HuH-7.5 (cell line): ENCODE results near the gene TIPARP.
"Not testable (repeated sequence)": the region's sequence is repeated elsewhere in the genome, so short reads cannot be mapped to it uniquely, and the experiment has no call there.

ENCODE experiments used
- DNase-seq: peaks from one replicate; pipeline ENCODE4 v3.0.0; 2011; ENCODE audit warnings: low spot score

Gene TIPARP

GRCh38 chr3:156677536-156677935, 3.1 kb downstream of the TIPARP start:
- DNase-seq: no peak

GRCh38 chr3:156678197-156678596, 3.8 kb downstream of the TIPARP start:
- no peak for DNase-seq

- DNase-seq: no peak
Observed at GRCh38 chr3:156680243-156680914, 6.0 kb downstream of the TIPARP start.

- DNase-seq: no peak
Observed at GRCh38 chr3:156681002-156681401, 6.6 kb downstream of the TIPARP start.

GRCh38 chr3:156682501-156682900, 8.1 kb downstream of the TIPARP start:
- DNase-seq: no peak

- DNase-seq: no peak
Observed at GRCh38 chr3:156682963-156683362, 8.6 kb downstream of the TIPARP start.

- no peak for DNase-seq
Observed at GRCh38 chr3:156685198-156685597, 10.8 kb downstream of the TIPARP start.

- no peak for DNase-seq
Observed at GRCh38 chr3:156685752-156686151, 11.4 kb downstream of the TIPARP start.

GRCh38 chr3:156687023-156687422, 12.6 kb downstream of the TIPARP start:
- DNase-seq: no peak

- no peak for DNase-seq
Observed at GRCh38 chr3:156688632-156689452, 14.5 kb downstream of the TIPARP start.

- DNase-seq: no peak
Observed at GRCh38 chr3:156689608-156690007, 15.2 kb downstream of the TIPARP start.

GRCh38 chr3:156691920-156692319, 17.5 kb downstream of the TIPARP start:
- DNase-seq: no peak

GRCh38 chr3:156693166-156693565, 18.8 kb downstream of the TIPARP start:
- DNase-seq: no peak

GRCh38 chr3:156694536-156694935, 20.1 kb downstream of the TIPARP start:
- DNase-seq: no peak

- no peak for DNase-seq
Observed at GRCh38 chr3:156702367-156702766, 28.0 kb downstream of the TIPARP start.

GRCh38 chr3:156704370-156705036, 30.1 kb downstream of the TIPARP start:
- DNase-seq: no peak

GRCh38 chr3:156705761-156706616, 31.6 kb downstream of the TIPARP start:
- DNase-seq: no peak

GRCh38 chr3:156707588-156707987, 33.2 kb downstream of the TIPARP start:
- DNase-seq: no peak

GRCh38 chr3:156710429-156710828, 36.0 kb downstream of the TIPARP start:
- DNase-seq: no peak

- DNase-seq: no peak
Observed at GRCh38 chr3:156711113-156711512, 36.7 kb downstream of the TIPARP start.

- DNase-seq: not testable (repeated sequence)
Observed at GRCh38 chr3:156711944-156712343, 37.6 kb downstream of the TIPARP start.
